Activated CD8-positive, alpha-beta memory T cell treated with anti-CD3 and anti-CD28 coated beads, Interleukin-2, amount 50 U/mL, for 24 hours (primary cell): ENCODE results near the gene ADRA2B.
A peak's percentile ranks its signal among the peaks of the same experiment; 100 is the strongest.
"Not testable (repeated sequence)": the region's sequence is repeated elsewhere in the genome, so short reads cannot be mapped to it uniquely, and the experiment has no call there.

Source experiments
- DNase-seq: peaks from one replicate; pipeline ENCODE4 v3.0.0-alpha.2; 2020; ENCODE audit errors: extremely low read depth

ADRA2B gene

GRCh38 chr2:96116424-96116878, at the start of gene ADRA2B:
Gene ADRA2B, minus strand, starts transcription at chr2:96116571. Its CDS starts 422 bp downstream, at chr2:96116149.
- peak; percentile 26 for DNase-seq

- no peak for DNase-seq
Measured at GRCh38 chr2:96164459-96165184, 48.3 kb upstream of the ADRA2B start.

DNA sequence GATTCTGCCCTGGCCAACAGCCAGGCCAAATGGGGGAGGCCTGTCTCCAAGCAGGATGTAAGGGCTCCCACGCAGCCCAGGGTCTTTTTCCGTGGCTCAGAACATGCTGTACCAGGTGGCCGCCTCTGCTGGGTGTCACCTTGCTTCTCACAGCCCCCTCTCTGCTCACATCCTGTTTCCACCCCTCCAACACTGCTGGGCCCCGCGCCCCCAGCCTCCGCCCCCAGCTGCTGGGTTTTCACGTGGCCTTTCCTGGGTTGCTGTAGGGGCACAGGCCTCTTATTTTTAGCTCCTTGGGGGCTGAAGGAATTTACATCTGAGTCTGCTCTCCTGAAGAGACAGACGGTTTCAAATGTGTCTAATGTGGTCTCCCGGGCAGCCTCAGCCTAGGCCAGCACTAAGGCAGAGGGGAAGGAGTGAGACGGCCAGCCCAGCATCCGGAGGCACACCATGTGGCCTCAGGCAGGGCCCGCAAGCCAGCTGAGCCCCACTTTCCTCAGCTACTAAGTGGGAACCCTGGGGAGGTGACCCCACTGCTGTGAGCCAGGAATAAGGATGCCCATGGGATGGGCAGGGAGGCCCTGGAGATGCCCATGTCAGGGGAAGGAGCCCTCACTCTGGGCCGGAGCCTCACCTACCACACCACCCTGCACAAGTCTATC, 47.5 kb upstream of the ADRA2B start:
- DNase-seq: peak; percentile 65

DNA sequence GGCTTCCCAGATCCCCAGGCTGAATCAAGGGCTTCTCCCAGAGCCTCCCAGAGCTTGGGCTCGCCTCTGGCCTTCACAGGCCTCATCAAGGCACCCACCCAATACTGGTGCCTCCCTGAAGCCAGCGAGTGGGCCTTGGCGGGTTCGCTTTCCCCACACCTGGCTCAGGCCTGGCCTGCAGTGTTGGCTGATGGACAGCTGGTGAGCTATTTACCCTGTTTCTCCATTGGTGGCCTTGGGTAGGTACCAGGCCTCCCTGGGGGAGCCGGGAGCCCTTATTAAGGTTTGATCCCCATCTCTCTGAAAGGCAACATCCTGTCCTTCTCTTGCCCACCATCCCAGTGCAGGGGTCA, 47.0 kb upstream of the ADRA2B start:
- no peak for DNase-seq

DNA sequence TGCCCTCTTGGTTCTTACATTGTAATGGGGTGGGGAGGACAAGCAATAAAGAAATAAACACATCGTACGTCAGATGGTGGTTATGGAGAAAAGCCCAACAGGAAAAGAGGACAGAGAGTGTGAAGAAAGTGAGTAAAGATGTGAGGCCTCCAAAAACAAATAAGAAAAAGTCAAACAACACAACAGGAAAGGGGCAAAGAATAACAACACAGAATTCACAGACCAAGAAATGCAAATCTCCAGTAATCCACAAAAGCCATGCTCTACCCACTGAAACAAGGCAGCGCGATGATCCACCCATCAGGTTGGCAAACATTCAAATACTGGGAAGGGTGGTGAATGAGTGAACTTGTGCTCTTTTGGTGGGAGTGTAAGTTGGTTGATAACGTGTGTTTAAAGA, 45.5 kb upstream of the ADRA2B start:
- DNase-seq: no peak

GRCh38 chr2:96160366-96160765, 44.0 kb upstream of the ADRA2B start:
- not testable (repeated sequence) for DNase-seq

DNA sequence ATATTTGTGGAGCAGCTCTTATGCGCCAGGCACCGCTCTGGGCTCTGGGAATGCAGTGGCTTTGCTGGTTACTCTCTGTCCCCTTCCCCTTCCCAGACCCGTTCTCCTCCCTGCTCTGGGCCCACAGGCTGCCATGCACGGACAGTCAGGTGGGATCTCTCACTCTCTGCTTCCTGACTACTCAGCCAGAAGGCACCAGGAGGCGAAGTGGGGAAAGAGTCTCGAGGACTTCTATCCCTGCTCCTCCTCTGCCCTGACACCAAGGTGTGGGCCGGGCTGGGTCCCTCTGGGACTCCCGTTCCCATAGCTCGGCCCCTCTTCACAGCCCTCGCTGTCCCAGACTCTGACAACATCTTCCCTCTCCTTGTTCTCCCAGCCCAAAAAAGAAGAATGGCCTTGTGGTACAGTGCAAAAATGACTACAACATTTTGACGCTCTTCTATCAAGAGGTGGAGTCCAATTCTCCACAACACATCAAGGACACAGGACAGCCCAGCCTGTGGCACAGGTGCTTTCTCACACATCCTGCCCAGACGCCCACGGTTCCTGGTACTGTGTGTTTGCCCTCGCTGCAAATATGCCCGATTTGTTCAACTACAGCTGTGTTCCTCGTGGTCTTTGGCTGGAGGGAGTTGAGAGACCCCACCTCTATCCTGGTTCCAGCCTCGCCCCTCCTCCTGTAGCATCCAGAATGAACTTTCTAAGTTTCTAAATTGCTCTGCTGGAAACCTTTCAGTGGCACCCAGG, 42.9 kb upstream of the ADRA2B start:
- DNase-seq: no peak

DNA sequence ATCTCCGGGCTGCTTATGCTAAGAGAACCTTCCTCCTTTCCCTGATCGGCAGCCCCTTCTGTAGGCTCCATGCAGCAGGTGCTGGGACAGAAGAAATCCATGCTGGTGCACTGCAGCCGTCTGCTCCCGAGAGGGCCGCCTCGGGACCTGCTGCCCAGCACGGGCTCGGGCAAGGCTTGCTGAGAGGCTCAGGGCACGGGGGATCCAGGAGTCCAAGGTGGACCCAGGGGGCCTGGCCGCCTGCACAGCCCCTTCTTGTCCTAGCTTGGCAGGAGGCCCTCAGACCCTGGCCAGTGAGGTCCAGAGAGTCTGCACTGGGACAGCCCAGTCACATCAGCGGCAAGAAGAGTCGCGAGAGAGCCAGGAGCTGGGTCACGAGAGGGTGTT, 42.2 kb upstream of the ADRA2B start:
- no peak for DNase-seq

- peak; percentile 93 for DNase-seq
Measured at GRCh38 chr2:96157649-96158553, 41.5 kb upstream of the ADRA2B start.

GRCh38 chr2:96156926-96157648, 40.7 kb upstream of the ADRA2B start:
- DNase-seq: no peak

GRCh38 chr2:96156011-96156820, 39.8 kb upstream of the ADRA2B start:
- no peak for DNase-seq

GRCh38 chr2:96154506-96155380, 38.4 kb upstream of the ADRA2B start:
- no peak for DNase-seq

DNA sequence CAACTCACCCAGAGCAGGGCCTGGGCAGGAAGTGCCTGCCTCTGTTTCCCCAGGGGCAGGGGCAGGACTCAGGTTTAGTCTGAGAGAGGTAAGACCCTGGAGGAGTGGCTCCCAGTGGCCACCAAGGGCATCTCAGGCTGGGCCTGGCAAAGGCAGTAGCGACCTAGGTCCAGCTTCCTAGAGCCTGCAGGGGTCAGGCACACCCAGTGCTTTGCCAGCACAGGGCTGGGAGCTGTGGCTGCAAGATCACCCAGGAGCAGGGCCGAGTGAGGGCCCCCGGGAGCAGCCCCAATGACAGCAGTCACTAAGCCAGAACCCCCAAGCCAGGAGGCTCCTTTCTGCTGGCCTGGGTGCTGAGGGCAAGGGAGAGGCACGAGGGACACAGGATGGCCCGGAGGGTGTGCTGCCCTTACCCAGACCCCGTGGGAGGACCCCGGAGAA, 37.6 kb upstream of the ADRA2B start:
- no peak for DNase-seq

DNA sequence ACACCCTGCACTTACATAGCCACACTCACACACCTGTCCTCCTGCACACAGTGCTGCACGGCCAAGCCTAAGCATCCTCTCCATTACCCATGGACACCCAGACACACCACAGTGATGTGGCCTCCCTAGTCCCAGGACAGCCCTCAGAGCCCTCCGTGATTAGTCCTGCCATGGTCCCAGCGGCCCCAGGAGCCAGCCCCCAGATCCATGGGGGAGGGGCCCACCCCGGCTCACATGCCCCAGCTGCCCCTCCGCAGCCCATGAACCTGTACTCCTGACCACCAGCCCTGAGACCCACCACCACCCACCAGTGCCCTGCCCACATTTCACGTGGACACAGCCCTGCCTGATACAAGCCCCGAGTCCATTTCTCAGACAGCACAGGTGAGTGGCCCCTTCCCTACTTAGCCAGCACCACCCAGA, 36.9 kb upstream of the ADRA2B start:
- no peak for DNase-seq

DNA sequence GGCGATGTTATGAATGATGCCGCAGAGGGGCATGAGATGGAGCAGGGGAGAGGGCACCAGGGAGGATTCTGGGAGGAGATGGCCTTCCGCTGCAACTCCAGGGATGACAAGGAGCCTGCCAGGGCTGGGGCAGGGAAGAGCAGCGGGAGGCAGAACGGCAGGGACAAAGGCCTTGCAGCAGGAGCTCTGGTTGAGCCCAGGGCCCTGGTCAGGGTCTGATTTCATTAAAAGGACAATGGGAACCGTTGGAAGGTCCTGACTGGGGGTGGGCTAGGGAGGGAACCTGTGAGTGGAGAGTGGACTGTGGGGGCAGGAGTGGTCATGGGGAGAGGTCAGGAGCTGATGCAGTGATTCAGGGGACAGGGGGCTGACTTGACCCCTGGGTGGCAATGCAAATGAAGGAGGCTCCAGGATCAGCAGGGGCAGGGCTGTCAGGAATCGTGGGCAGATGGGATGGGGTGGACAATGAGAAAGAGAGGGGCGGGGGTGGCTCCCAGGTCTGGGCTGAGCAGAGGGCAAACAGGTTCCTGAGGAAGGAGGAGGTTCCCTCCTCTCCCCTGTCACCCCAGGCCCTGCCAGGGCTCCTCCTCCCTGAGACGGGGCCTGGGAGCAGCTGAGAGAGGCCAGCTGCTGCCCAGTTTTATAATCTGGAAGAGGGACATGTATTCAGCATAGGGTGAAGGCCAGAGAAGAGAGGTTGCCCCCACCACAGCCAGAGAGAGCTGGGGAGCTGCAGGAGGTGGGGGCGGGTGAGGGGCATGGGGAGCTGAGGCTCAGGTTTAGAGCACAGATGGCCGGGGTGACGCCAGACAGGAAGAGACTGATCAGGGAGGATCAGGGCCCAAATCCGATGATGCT, 36.2 kb upstream of the ADRA2B start:
- no peak for DNase-seq

- no peak for DNase-seq
Measured at GRCh38 chr2:96151595-96152303, 35.4 kb upstream of the ADRA2B start.

DNA sequence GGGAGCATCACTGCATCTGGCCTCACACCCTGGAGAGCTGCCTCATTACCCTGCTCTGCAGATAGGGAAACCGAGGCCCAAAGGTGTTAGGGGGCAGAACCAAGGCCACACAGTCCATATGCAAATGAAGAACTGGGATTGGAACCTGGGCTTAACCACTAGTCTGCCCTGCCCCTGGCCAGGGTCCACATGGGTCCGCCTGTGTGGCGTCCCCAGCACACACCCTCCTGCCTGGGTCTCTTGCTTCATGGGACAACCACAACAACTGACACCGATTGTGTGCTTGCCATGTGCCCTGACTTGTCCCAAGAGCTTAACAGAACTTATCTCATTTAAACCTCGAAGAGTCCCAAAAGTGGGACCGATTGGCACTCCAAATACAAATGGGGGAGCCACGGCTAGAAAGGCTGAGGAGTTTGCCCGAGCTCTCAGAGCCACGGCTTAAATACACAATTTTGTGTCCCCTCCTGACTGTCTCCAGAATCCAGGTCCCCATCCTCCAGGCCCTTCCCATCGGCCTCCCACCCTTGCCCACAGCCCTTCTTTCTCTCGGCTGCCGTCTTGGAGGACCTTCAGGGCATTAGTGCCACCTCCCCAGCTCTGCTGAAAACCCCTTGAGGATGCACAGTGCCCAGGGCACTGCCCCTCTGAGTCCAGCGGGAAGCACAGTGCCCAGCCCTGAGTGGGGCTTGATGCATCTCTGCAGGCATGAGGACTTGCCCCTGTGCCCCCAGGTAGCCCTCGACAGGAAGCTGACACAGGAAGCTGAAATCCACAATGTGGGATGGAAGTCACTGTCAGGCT, 34.6 kb upstream of the ADRA2B start:
- DNase-seq: no peak
